ENCODE data around the gene GCSH.

GCSH gene

GRCh38 chr16:81040131-81040530 lies 56.1 kb downstream of the GCSH start:
- no peak for DNase-seq

GRCh38 chr16:81036751-81037350 lies 59.3 kb downstream of the GCSH start:
- no peak for DNase-seq

- DNase-seq: peak; percentile 55
These were observed 60.0 kb downstream of the GCSH start for GRCh38 chr16:81035975-81036750.

- peak; percentile 90 for DNase-seq
These were observed 60.7 kb downstream of the GCSH start, which contains the start of gene ATMIN for GRCh38 chr16:81035398-81035974. ATMIN (plus strand) TSS chr16:81035842; CDS start chr16:81035871, 29 bp downstream.

Measured in activated CD4-positive, alpha-beta T cell treated with anti-CD3 and anti-CD28 coated beads for 48 hours (primary cell).